GM20000 (cell line): Measurements from ENCODE around the gene SCYGR4.

Experiments used
- DNase-seq: peaks from one replicate; pipeline ENCODE4 v3.0.0; 2012; ENCODE audit warnings: low spot score
- CTCF ChIP-seq: IDR thresholded peaks from 2 replicates; pipeline ENCODE4 v1.5.1; 2012; ENCODE audit warnings: mild to moderate bottlenecking, control low read depth; ENCODE audit errors: extremely low read depth, missing control alignments

Gene SCYGR4

GRCh38 chr2:227627769-227628168, 10.5 kb downstream of the SCYGR4 start:
- TF ChIP-seq CTCF = no peak
- peak; percentile 49 for DNase-seq

GRCh38 chr2:227629435-227629834, 12.1 kb downstream of the SCYGR4 start:
- no peak for TF ChIP-seq CTCF
- no peak for DNase-seq

GRCh38 chr2:227630322-227630721, 13.0 kb downstream of the SCYGR4 start:
- no peak for TF ChIP-seq CTCF
- DNase-seq = no peak

DNA sequence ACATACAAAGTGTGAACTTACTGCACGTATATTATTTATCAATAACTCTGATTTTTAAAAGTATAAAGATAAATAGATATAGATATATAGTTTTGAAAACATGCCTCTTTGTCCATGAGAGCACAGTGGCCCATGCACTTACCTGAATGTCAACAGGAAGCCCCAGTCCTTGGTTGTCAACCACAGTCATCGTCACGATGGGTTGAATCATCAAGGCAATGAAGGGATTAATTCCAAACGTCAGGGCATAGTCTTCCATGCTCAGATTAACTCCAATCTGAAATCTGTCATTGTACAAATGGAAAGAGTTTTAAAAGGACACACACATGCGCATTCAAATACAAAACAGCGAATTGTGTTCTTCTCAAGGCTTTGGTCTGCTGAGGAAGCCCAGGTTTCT, 15.5 kb downstream of the SCYGR4 start:
- DNase-seq = no peak

GRCh38 chr2:227634201-227634600, 16.9 kb downstream of the SCYGR4 start:
- DNase-seq = no peak
- TF ChIP-seq CTCF = no peak

More for the DNA sequence above, 15.5 kb downstream of the SCYGR4 start:
- no peak for TF ChIP-seq CTCF

GRCh38 chr2:227642656-227643055, 25.4 kb downstream of the SCYGR4 start:
- no peak for DNase-seq
- TF ChIP-seq CTCF = no peak

DNA sequence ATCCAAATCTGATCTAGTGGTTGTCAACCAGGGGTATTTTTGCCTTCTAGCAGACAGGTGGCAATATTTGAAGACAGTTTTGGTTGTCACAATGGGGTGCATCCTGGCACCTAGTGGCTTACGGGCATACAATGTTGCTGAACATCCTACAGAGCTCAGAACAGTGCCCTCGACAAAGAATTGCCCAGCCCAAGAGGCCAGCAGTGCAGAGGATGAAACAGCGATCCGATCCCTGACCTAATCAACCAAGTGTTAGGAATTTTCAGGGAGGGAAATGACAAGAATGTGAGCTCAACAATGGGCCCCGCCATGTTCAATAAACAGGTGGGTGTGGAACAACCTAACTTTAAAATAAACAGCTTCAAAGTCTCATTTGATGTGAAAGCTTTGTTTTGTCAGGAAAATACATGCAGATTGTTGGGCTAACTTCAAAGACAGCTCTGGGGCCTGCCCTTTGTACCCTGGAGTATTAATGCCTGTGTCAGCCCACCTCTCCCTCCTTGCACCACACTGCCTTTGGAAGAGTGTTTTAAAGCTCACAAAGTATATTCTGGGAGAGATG, 26.8 kb downstream of the SCYGR4 start:
- no peak for TF ChIP-seq CTCF
- DNase-seq = no peak
